HEK293 (cell line): ENCODE measurements around the gene PTPRN2.

Source experiments
- CTCF ChIP-seq: fragments of 450-650 bp; formaldehyde crosslinking; IDR thresholded peaks from 2 replicates; pipeline ENCODE4 v1.5.1; 2016; ENCODE audit warnings: missing biosample characterization, missing genetic modification characterization
- KLF1 ChIP-seq: fragments of 450-650 bp; formaldehyde crosslinking; IDR thresholded peaks from 2 replicates; pipeline ENCODE4 v1.5.1; 2016; ENCODE audit warnings: missing biosample characterization, missing genetic modification characterization
- YY1 ChIP-seq: fragments of 450-650 bp; formaldehyde crosslinking; IDR thresholded peaks from 2 replicates; pipeline ENCODE4 v1.5.1; 2018; ENCODE audit warnings: missing biosample characterization, missing genetic modification characterization
- ZEB2 ChIP-seq: fragments of 450-650 bp; formaldehyde crosslinking; IDR thresholded peaks from 2 replicates; pipeline ENCODE4 v1.5.1; 2016; ENCODE audit warnings: missing biosample characterization, missing genetic modification characterization
- TF ChIP-seq, protein P1 (sequence below): fragments of 450-650 bp; formaldehyde crosslinking; IDR thresholded peaks from 2 replicates; pipeline ENCODE4 v1.5.1; 2016; ENCODE audit warnings: missing biosample characterization, missing genetic modification characterization

DNA sequence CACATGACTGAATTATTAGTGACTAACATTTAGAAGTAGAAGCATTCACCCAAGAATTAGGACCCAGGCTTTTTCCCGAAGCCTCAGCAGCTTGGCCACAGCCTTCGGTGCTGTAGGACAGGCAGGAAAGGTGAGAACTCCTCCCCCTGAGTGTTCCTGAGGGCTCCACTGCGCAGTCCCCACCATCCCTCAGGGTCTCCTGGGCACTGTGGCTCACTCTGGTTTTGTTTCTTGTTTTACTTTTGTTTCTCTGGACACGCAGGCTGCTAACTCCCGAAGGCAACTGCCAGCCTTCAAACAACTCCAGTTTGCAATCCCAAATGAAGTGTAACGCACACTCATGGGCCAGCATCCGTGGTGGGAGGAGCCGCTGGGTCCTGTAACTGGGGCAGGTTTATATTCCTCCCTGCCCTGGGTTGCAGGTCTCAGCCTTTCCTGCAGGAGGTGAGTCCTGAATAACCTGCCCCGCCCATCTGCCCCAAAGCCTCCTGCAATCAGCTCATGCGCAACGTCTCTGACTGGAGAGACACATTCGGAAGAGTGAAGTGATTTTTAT is 492.9 kb downstream of the PTPRN2 start:
- TF ChIP-seq ZEB2 (tag by site-specific recombination) (no peak), YY1 (tag by site-specific recombination) (no peak), CTCF (tag by site-specific recombination) (no peak), KLF1 (tag by site-specific recombination) (no peak)
- TF ChIP-seq, protein P1, sequence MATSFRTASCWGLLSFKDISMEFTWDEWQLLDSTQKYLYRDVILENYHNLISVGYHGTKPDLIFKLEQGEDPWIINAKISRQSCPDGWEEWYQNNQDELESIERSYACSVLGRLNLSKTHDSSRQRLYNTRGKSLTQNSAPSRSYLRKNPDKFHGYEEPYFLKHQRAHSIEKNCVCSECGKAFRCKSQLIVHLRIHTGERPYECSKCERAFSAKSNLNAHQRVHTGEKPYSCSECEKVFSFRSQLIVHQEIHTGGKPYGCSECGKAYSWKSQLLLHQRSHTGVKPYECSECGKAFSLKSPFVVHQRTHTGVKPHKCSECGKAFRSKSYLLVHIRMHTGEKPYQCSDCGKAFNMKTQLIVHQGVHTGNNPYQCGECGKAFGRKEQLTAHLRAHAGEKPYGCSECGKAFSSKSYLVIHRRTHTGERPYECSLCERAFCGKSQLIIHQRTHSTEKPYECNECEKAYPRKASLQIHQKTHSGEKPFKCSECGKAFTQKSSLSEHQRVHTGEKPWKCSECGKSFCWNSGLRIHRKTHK (tag by site-specific recombination) = no peak
